HUES6 (cell line): ENCODE results near the gene STX7.
A peak's percentile ranks its signal among the peaks of the same experiment; 100 is the strongest.

ENCODE experiments used
- H3K27ac ChIP-seq: 2 replicates; pipeline ENCODE4 v1.7.0; 2013; ENCODE audit warnings: low read depth, mild to moderate bottlenecking, low read length, inconsistent platforms
- H3K27me3 ChIP-seq: 2 replicates; pipeline ENCODE4 v1.6.1; 2013; ENCODE audit warnings: low read length; ENCODE audit not compliant: control insufficient read depth, insufficient read depth
- H3K36me3 ChIP-seq: 2 replicates; pipeline ENCODE4 v1.6.1; 2013; ENCODE audit warnings: low read length; ENCODE audit not compliant: control insufficient read depth, insufficient read depth
- H3K4me1 ChIP-seq: 2 replicates; pipeline ENCODE4 v1.6.1; 2013; ENCODE audit warnings: low read length; ENCODE audit not compliant: control insufficient read depth, insufficient read depth
- H3K4me3 ChIP-seq: 2 replicates; pipeline ENCODE4 v1.5.1; 2013; ENCODE audit warnings: low read depth, low read length
- H3K9ac ChIP-seq: one replicate; pipeline ENCODE4 v1.6.1; 2013; ENCODE audit warnings: mild to moderate bottlenecking, low read length
- H3K9me3 ChIP-seq: 2 replicates; pipeline ENCODE4 v1.6.1; 2013; ENCODE audit warnings: low read depth, low read length; ENCODE audit not compliant: control insufficient read depth, insufficient read depth

Gene STX7

GRCh38 chr6:132490478-132491204, 22.3 kb downstream of the STX7 start:
- H3K4me3 ChIP-seq: no peak overlapping the region
- H3K36me3 ChIP-seq: peaks cover 6% of the 10 kb centered on the region; the same call in 1 of the 2 replicates
- no peak overlapping the region for H3K27ac ChIP-seq
- peaks cover 11% of the 10 kb centered on the region for H3K4me1 ChIP-seq
- no peaks in the 10 kb centered on the region for H3K27me3 ChIP-seq
- no peaks in the 10 kb centered on the region; the same call in 1 of the 2 replicates for H3K9me3 ChIP-seq
- H3K9ac ChIP-seq: peak overlapping the region; percentile 28

DNA sequence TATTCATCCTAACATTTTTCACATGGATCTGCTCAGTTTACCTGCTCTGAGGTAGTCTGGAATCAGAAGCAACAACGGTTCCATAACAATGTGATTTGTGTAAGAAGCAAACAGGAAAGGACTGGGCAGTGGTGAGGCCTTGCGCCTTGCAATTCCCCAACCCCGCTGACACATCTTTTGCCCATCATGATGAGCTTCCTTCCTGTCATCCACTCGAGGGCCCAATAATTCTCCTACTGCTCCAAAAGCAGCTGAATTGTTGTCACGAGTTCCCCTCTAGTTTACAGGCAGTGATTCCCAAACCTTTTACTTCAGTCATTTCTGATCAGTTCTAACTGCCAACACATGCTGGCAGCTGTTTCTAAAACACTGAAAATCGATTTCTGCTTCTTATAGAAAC, 22.9 kb downstream of the STX7 start:
- H3K9me3 ChIP-seq: no peaks in the 10 kb centered on the region; the same call in 1 of the 2 replicates
- peaks cover 6% of the 10 kb centered on the region; the same call in 1 of the 2 replicates for H3K36me3 ChIP-seq
- no peaks in the 10 kb centered on the region for H3K27me3 ChIP-seq
- H3K9ac ChIP-seq: no peak overlapping the region
- H3K4me1 ChIP-seq: peaks cover 11% of the 10 kb centered on the region
- no peak overlapping the region for H3K27ac ChIP-seq
- no peak overlapping the region for H3K4me3 ChIP-seq

GRCh38 chr6:132489376-132489775, 23.5 kb downstream of the STX7 start:
- Histone ChIP-seq H3K4me1 (peaks cover 11% of the 10 kb centered on the region), H3K36me3 (peaks cover 4% of the 10 kb centered on the region; the same call in 1 of the 2 replicates), H3K27ac (no peak overlapping the region), H3K9ac (no peak overlapping the region), H3K4me3 (no peak overlapping the region), H3K27me3 (no peaks in the 10 kb centered on the region), H3K9me3 (no peaks in the 10 kb centered on the region; the same call in 1 of the 2 replicates)

DNA sequence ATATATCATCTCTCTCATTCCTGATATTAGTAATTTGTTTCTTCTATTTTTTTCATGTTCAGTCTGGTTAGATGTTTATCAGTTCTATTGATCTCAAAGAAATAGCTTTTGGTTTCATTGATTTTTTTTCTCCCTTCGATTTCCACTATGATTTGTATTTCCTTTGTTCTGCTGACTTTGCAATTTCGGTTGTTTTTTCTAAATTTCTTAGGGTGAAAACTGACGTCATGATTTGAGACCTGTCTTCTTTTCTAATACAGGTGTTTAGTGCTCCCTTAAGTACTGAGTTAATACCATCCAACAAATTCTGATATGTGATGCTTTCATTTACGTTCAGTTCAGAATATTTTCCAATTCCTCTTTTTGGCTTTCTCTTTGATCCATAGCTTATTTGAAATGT, 25.2 kb downstream of the STX7 start:
- H3K27me3 ChIP-seq: no peaks in the 10 kb centered on the region
- H3K4me1 ChIP-seq: peaks cover 11% of the 10 kb centered on the region
- no peak overlapping the region for H3K27ac ChIP-seq

GRCh38 chr6:132484680-132485018, 28.3 kb downstream of the STX7 start:
- Histone ChIP-seq H3K27ac (no peak overlapping the region), H3K4me1 (no peaks in the 10 kb centered on the region), H3K9ac (no peak overlapping the region), H3K9me3 (no peaks in the 10 kb centered on the region), H3K27me3 (no peaks in the 10 kb centered on the region), H3K4me3 (no peak overlapping the region), H3K36me3 (0 out of 2 replicates have a peak, but pooled peaks cover 3% of the 10 kb centered on the region)

More for the DNA sequence above, 25.2 kb downstream of the STX7 start:
- Histone ChIP-seq H3K9ac (no peak overlapping the region), H3K9me3 (no peaks in the 10 kb centered on the region), H3K36me3 (0 out of 2 replicates have a peak, but pooled peaks cover 3% of the 10 kb centered on the region), H3K4me3 (no peak overlapping the region)

GRCh38 chr6:132483779-132484679, 28.9 kb downstream of the STX7 start:
- Histone ChIP-seq H3K27me3 (no peaks in the 10 kb centered on the region), H3K4me3 (no peak overlapping the region), H3K27ac (no peak overlapping the region), H3K9me3 (no peaks in the 10 kb centered on the region), H3K9ac (no peak overlapping the region), H3K4me1 (no peaks in the 10 kb centered on the region), H3K36me3 (no peaks in the 10 kb centered on the region)

GRCh38 chr6:132482581-132482980, 30.3 kb downstream of the STX7 start:
- Histone ChIP-seq H3K36me3 (no peaks in the 10 kb centered on the region), H3K4me1 (no peaks in the 10 kb centered on the region)

DNA sequence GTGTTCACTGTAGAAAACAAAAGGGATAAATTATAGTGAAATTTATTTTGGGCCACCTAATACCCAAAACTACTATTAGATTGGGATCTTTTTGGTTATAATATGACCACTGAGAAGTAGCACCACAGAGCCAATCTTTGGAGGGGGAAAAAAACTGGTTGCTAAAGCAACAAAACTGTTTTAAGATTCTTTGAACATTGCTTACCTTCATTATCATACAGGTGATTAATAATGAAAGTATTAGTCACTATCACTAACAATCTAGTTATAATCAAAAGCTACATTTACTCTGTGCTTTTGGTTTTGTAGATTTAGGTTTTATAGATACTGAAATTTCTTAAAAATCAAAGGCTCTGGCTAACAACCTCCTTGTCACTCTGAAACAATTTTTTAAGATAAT, 31.7 kb downstream of the STX7 start:
- Histone ChIP-seq H3K27me3 (no peaks in the 10 kb centered on the region), H3K9ac (no peak overlapping the region), H3K9me3 (no peaks in the 10 kb centered on the region), H3K4me1 (no peaks in the 10 kb centered on the region), H3K4me3 (no peak overlapping the region), H3K36me3 (no peaks in the 10 kb centered on the region), H3K27ac (no peak overlapping the region)

More at GRCh38 chr6:132482581-132482980, 30.3 kb downstream of the STX7 start:
- no peak overlapping the region for H3K4me3 ChIP-seq
- H3K9ac ChIP-seq: no peak overlapping the region
- no peaks in the 10 kb centered on the region for H3K9me3 ChIP-seq
- H3K27ac ChIP-seq: no peak overlapping the region
- H3K27me3 ChIP-seq: no peaks in the 10 kb centered on the region

DNA sequence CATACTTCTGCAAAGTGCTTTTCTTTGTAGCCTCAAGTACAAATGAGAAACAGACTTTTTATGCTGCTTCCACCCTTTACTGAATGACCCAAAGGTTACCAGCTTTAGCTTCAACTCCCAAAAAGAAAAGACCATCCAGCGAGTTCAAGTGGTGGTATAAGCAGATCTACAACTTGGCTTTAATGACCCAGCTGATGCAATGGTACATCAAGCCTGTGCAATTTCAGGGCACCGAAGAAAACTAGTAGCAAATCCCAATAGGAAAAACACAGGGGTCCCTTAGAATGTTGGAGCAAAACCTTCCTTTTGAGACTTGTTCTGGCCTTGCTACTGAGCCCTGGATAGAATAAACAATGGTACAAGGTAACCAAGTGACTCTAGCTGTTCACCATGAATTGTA, 33.8 kb downstream of the STX7 start:
- no peak overlapping the region for H3K9ac ChIP-seq
- no peaks in the 10 kb centered on the region for H3K27me3 ChIP-seq
- no peaks in the 10 kb centered on the region for H3K9me3 ChIP-seq
- H3K27ac ChIP-seq: no peak overlapping the region
- no peaks in the 10 kb centered on the region for H3K36me3 ChIP-seq
- H3K4me1 ChIP-seq: no peaks in the 10 kb centered on the region
- H3K4me3 ChIP-seq: no peak overlapping the region

GRCh38 chr6:132478674-132479073, 34.2 kb downstream of the STX7 start:
- no peaks in the 10 kb centered on the region for H3K4me1 ChIP-seq
- H3K9ac ChIP-seq: no peak overlapping the region
- no peak overlapping the region for H3K27ac ChIP-seq
- no peaks in the 10 kb centered on the region for H3K9me3 ChIP-seq
- no peaks in the 10 kb centered on the region for H3K36me3 ChIP-seq
- no peaks in the 10 kb centered on the region for H3K27me3 ChIP-seq
- H3K4me3 ChIP-seq: no peak overlapping the region

GRCh38 chr6:132478266-132478665, 34.6 kb downstream of the STX7 start:
- H3K27ac ChIP-seq: no peak overlapping the region
- H3K36me3 ChIP-seq: no peaks in the 10 kb centered on the region
- H3K9me3 ChIP-seq: no peaks in the 10 kb centered on the region
- H3K27me3 ChIP-seq: no peaks in the 10 kb centered on the region
- no peaks in the 10 kb centered on the region for H3K4me1 ChIP-seq
- H3K9ac ChIP-seq: no peak overlapping the region
- H3K4me3 ChIP-seq: no peak overlapping the region
